Activated gamma-delta T cell (primary cell): ENCODE results near the gene ERAL1.
"Not testable (repeated sequence)": the region's sequence is repeated elsewhere in the genome, so short reads cannot be mapped to it uniquely, and the experiment has no call there.

Source experiments
- DNase-seq: peaks from one replicate; lab custom pipeline; 2025; lab: John Stamatoyannopoulos, UW

ERAL1 gene

DNA sequence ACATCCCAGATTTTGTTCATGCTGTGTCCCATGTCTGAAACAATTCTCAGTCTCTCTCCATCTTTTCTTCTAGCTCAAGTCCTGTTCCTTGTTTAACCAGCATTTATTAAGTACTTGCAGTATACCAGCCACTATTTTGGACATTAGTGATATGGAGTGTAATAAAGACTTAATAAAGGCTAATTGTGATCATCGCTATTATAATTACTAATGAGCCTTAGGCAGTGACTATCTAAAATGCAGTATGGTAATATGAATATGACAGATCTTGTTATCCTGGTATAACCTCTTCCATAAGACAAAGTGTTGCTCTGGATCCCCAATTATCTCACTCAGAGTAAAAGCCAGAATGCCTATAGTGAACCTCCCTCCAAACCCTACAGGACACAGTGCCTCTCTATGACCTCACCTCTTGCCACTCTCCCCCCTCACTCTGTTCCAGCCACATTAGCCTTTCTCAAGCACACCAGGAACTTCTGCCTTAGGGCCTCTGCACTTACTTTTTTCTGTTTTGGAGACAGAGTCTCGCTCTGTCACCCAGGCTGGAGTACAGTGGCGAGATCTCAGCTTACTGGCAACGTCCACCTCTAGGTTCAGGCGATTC, 44.5 kb downstream of the ERAL1 start:
- DNase-seq: no peak

DNA sequence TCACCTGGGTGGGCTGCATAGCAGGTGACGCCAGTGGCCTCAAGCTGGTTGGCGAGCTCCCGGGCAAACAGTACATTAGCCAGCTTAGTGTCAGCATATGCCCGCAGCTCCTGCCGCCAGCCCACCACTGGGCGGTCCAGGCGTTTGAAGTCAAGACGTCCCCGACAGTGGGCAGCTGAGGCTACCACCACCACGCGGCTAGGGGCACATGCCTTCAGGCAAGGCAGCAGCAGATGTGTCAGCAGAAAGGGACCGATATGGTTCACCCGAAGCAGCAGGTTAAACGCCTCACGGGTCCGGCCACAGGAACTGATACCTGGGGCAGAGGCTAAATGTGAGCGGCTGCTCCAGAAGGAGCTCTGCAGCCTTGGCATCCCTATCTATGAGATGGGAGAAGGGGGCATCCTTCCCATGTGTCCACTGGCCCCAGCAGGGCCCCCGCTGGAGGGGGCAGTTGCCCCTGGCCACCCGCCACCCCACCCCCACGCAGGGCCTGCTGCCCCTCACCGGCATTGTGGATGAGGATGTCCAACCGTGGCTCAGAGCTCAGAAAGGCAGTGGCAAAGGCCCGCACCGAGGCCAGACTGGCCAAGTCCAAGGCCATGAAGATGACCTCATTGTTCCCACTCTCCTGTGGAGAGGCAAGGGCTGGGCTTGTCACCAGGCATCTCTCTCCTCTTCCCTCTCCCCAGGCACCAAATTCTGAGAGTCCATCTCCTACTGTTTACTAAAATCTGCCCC, 46.3 kb downstream of the ERAL1 start:
- DNase-seq: no peak

DNA sequence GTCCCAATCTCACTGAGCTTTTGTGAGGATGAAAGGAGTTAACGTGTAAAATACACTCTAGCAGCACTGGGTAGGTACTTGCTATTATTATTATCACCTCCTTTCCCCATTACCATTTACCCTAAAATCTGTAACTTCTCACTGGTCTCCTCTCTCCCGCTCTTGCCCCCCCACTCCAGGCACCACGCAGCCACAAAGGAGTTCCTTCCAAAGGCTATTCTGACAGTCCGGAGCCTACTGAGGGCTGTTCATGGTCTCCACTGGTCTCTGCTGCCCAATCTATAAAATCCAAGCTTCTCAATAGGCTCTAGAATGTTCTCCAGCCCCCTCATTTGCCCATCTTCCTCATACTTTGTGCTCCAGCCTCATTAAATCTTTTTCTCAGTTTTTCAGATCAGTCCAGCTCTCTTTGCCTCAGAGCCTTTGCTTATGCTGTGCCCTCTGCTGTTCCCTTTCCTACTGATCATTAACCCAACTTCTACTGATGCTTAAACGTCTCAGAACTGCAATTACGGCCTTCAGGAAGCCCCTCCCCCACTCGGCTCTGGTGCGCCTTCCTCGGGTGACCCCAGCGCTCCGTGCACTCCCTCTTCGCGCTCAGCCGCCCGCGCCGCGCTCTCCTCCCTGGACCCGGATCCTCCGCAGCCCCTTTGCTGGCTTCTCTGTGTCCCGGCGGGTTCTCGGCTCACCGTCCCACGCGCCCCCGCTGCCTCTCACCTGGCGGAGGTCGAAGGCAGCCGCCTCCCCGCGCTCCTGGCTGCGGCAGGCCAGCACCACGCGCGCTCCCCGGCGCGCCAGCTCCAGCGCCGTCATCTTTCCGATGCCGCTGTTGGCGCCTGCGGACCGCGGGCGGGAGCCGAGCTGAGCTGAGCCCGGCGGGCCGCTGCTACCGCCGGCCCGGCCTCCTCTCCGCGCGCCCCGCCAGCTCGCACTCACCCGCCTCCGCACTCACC, 47.3 kb downstream of the ERAL1 start:
- no peak for DNase-seq

DNA sequence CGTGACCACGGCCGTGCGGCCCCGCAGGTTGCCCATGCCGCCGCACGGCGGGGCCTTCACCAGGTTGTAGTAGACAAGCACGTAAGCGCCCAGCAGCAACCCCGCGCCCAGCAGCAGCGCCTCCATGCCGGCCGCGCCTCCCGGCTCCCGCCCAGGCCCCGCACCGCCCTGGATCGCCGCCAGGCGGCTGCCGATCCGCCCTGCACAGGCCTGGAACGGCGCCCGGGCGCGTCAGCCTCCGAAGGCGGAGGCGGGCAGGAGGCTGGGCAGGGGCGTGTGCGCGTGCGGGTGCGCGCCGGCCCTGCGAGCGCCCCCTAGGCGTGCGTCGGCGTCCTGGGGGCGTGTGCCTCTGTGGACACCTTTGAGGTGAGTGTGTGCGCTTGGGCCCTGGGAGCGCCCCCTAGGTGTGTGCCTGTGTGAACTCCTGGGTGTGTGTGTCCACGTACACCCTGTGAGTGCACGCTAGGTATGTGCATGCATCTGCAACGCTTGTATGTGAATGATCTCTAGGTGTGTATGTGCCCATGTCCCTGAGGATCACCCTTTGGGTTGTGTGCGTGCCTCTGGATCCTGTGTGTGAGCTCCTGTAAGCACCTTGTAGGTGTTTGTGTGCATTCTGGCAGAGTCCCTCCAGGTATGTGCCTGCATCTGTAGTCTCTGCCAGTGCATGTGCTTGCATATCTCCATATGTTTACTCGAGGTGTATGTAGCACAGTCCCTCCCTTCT, 48.2 kb downstream of the ERAL1 start, which contains the start of gene DHRS13:
TSS of gene DHRS13 (minus strand) at position 261 of the 727 bp plus-strand sequence. CDS start at position 126, 135 bp downstream.
- peak; percentile 94 for DNase-seq

DNA sequence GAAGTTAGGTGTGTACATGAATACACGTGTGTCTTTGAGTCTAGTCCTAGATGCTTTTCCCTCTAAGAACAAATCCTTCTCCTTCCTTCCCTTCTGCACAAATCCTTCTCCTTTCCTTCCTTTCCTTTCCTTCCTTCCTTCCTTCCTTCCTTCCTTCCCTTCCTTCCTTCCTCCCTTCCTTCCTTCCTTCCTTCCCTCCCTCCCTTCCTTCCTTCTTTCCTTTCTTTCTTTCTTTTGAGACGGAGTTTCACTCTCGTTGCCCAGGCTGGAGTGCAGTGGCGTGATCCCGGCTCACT, 48.7 kb downstream of the ERAL1 start:
- DNase-seq: not testable (repeated sequence)

DNA sequence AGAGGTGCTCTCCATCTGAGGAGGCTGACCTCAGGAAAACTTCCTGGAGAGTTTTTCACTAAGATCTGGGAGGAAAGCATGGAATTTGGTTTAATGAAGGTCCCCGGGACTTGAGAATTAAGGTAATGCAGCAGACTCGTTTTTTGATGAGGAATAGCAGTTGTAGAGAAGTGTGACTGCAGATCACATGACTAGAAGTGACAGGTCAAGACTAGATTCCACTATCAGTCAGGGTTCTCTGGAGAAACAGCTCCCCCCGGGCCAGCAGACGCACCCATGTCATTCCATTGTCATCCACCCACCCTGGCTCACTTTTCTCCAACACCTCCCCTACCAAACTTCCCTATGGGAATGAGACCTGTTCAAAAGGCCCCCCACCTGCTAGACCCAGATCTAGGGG, 50.0 kb downstream of the ERAL1 start:
- no peak for DNase-seq

DNA sequence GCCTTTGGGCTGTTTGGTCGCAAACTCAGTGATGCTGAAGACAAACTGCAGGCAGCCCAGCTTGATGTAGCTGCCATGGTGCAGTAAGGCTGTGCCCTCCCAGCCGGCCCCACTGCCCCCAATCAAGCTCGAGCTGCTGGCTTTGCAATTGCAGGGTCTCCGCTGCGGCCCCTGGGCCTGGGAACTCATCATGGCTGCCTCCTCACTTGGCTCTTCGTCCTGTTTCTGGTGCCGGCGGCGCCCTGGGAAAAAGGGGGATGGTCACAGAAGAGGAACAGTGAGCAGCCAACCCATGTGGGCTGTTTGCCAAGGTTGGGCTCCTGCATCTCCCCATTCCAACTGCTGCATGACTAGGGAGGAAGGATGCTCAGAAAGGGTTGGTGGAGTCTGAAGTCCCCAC, 51.5 kb downstream of the ERAL1 start:
- DNase-seq: no peak

DNA sequence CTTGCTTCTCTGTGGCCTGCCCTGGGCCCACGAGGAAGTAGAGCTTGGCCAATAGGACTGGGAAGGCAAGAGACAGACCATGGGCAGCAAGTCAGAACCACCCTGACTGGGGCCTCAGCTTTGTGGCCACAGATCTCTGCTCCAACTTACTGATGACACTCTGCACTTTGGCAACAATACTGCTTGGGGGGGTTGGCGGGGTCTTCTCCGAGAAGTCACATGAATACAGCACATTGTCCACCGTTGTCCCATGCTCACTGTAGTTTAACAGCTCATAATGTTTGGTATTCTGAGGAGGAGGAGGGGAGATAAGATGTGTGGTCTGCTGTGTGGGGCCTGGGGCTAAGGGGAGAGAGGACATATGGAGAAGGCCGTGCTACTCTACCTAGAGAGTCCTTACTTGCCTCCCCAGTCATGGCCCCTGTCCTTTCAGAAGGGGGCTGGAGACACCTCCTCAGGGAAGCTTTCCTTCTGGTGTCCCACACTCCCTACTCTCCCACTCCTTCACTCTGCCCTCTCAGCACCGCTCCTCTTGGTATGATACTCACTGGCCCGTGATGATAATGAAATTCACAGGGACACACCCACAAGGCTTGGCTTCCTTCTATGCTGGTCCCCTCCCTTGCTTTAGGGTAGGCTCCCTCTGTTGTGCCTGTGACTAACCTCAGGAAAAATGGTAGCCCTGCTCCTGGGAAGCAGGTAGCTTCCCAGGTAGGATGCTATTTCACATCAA, 52.1 kb downstream of the ERAL1 start:
- no peak for DNase-seq

DNA sequence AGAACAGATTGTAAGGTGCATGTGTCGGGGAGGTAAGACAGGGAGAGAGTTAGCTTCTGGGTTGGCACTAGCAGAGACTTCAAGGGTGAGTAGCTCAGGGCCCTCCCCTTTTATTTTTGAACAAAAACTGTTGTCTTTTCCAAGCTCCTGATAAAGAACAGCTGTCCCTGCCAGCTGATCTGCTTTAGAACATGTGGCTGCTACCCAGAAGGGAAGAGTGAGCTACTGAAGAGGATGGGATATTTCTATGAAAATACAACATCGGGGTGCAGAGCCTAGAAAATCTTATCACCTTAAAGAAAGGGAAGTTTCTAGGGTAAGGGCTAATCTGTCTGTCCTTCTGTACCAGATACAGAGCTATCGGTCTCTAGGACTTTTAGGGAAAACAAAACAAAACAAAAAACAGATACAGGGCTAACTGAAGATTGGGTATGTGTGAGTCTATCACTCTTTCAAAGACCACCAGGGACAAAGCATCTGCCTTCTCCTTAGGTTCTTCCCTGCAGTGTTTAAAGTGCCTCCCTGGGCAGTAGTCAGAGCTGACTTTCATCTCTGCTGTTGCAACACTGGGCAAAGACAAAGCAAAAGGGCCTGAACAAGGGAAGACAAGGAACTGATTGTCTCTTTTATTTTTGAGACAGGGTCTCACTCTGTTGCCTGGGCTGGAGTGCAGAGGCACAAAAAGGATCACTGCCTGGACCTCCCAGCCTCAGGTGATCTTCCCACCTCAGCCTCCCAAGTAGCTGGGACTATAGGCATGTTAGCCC, 53.1 kb downstream of the ERAL1 start:
- no peak for DNase-seq

DNA sequence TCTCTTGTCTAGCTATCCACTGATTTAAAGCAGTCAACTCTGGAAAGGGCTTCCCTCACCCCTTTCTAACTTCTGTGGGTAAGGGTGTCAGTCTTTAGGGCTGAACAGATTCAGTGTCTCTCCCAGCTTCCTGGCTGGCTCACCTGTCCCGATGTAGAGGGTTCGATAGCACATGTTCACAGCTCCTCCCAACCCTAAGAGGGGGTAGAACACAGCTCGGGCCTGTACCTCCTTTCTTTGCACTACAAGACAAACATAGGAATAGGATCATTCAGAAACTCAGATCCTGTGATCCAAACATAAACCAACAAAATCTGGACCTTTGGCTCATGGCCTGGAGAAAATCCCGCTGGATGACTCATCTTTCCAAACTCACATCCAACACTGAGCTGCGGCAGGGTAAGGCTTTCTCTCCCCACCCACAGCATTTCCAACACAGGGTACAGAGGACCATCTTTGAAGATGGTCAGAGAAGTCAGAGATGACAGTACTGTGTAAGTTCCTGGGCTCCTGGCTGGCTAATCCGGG, 53.9 kb downstream of the ERAL1 start:
- no peak for DNase-seq

DNA sequence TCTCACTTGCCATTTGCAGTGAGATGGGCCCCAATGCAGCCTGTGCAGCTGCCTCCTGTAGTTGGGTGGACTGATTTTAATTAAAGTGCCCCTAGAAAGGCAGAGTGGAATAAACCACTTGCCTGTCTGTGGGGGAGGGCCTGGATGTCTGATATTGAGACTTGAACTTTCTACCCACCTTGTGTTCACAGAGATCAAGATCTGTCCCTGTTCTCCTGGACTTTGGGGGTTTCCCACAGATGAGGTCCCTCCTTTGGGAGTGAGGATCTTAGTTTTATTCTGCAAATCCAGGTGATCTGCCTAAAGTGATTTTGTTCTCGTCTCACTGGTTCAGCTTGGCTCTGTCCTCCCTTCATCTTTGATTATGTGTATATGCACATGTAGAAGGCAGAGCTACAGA, 55.7 kb downstream of the ERAL1 start:
- no peak for DNase-seq
